ENCODE results near the gene ADAM10.

GRCh38 chr15:58677426-58677825 is 72.1 kb downstream of the ADAM10 start:
- no peak for TF ChIP-seq POLR2A (IDR thresholded peaks at IDR 0.05)
- TF ChIP-seq CTCF (IDR thresholded peaks at IDR 0.05 in 4 of 5, conservative IDR thresholded peaks at IDR 0.05 in 1 of 5), result no peak
